ENCODE data around the gene SHROOM1. TPM values are rescaled to one million over a fixed set of nuclear protein-coding genes. Genes with fewer than 3 reads are reported as not detected.

SHROOM1 gene
- total RNA-seq = 1.5 and 2.4 TPM in 2 replicates

- peaks cover 22% of the 10 kb centered on the region for H3K27me3 Mint-ChIP-seq
- H3K4me1 Mint-ChIP-seq = peaks cover 14% of the 10 kb centered on the region
- ChIA-PET CTCF (interaction anchor here (0.6 to 1.3 kb wide), 3 partner anchors 36 to 446 kb away, joined by 3 to 8 read pairs (median 4); partner anchors contain the start of genes GDF9 and UQCRQ), POLR2A (interaction anchor here (1.7 kb wide), 1 partner anchor 53 kb away, joined by 5 read pairs; no protein-coding TSS in a partner anchor)
- intact Hi-C loops (cut with micrococcal nuclease) = loop anchor here (1.0 to 2.0 kb wide), 3 partner anchors 18 to 53 kb away; partner anchors contain the start of genes GDF9, SOWAHA and UQCRQ
- DNase-seq (peak; percentile 48), ATAC-seq (ENCODE audit: low read depth) (peak; percentile 50)
- no peaks in the 10 kb centered on the region for H3K9me3 Mint-ChIP-seq
- H3K27ac Mint-ChIP-seq = peak within 1 kb of the TSS; percentile 41
- TF ChIP-seq CTCF (IDR thresholded peaks at IDR 0.05) = no peak
- H3K4me3 Mint-ChIP-seq = peak within 1 kb of the TSS; percentile 91
- no peaks in the 10 kb centered on the region for H3K36me3 Mint-ChIP-seq (ENCODE audit: low read depth)
Measured at GRCh38 chr5:132830436-132831094, at the start of gene SHROOM1. SHROOM1 (minus strand) TSS chr5:132830647; CDS start chr5:132826140, 4,507 bp downstream.

- no peak for TF ChIP-seq CTCF (IDR thresholded peaks at IDR 0.05)
- ChIA-PET POLR2A (interaction anchor here (0.6 kb wide), 1 partner anchor 147 kb away, joined by 7 read pairs; no protein-coding TSS in a partner anchor), CTCF (no interaction called here)
- Mint-ChIP-seq H3K27me3 (no peaks in the 10 kb centered on the region), H3K4me1 (no peaks in the 10 kb centered on the region), H3K4me3 (no peak overlapping the region), H3K27ac (no peak overlapping the region), H3K36me3 (ENCODE audit: low read depth) (peaks cover 69% of the 10 kb centered on the region), H3K9me3 (no peaks in the 10 kb centered on the region)
- no peak for DNase-seq
- ATAC-seq (ENCODE audit: low read depth) = no peak
- intact Hi-C loops (cut with micrococcal nuclease) = no loop called here
Measured at GRCh38 chr5:132877938-132878337, 47.5 kb upstream of the SHROOM1 start.

GRCh38 chr5:132877466-132877865, 47.0 kb upstream of the SHROOM1 start:
- ATAC-seq (ENCODE audit: low read depth) = no peak
- CTCF ChIA-PET = no interaction called here
- Mint-ChIP-seq H3K36me3 (ENCODE audit: low read depth) (peaks cover 66% of the 10 kb centered on the region), H3K27ac (no peak overlapping the region), H3K9me3 (no peaks in the 10 kb centered on the region), H3K4me1 (no peaks in the 10 kb centered on the region), H3K27me3 (no peaks in the 10 kb centered on the region), H3K4me3 (no peak overlapping the region)
- no peak for DNase-seq
- TF ChIP-seq CTCF (IDR thresholded peaks at IDR 0.05) = no peak
- POLR2A ChIA-PET = interaction anchor here (0.6 kb wide), 1 partner anchor 148 kb away, joined by 7 read pairs; no protein-coding TSS in a partner anchor
- intact Hi-C loops (cut with micrococcal nuclease) = no loop called here

- Mint-ChIP-seq H3K27ac (no peak overlapping the region), H3K4me1 (no peaks in the 10 kb centered on the region), H3K9me3 (no peaks in the 10 kb centered on the region), H3K27me3 (no peaks in the 10 kb centered on the region), H3K4me3 (no peak overlapping the region), H3K36me3 (ENCODE audit: low read depth) (peaks cover 60% of the 10 kb centered on the region)
- TF ChIP-seq CTCF (IDR thresholded peaks at IDR 0.05) = no peak
- ChIA-PET POLR2A (no interaction called here), CTCF (no interaction called here)
- no peak for ATAC-seq (ENCODE audit: low read depth)
- no peak for DNase-seq
- intact Hi-C loops (cut with micrococcal nuclease) = no loop called here
Measured at GRCh38 chr5:132876020-132876759, 45.7 kb upstream of the SHROOM1 start.

- ChIA-PET POLR2A (no interaction called here), CTCF (no interaction called here)
- Mint-ChIP-seq H3K4me3 (no peak overlapping the region), H3K9me3 (no peaks in the 10 kb centered on the region), H3K36me3 (ENCODE audit: low read depth) (peaks cover 55% of the 10 kb centered on the region), H3K27me3 (no peaks in the 10 kb centered on the region), H3K4me1 (no peaks in the 10 kb centered on the region), H3K27ac (peak overlapping the region; percentile 6)
- no peak for DNase-seq
- intact Hi-C loops (cut with micrococcal nuclease) = no loop called here
- ATAC-seq (ENCODE audit: low read depth) = no peak
- no peak for TF ChIP-seq CTCF (IDR thresholded peaks at IDR 0.05)
Measured at GRCh38 chr5:132873930-132874271, 43.5 kb upstream of the SHROOM1 start.

Data from activated B cell treated with CpG ODN at 0.5 μM for 24 hours (primary cell).